Esophagus squamous epithelium (tissue), 4 donors: Measurements from ENCODE around the gene NHSL1.

ENCODE experiments used
- POLR2A ChIP-seq, 4 donors: fragments of 450-650 bp; IDR thresholded peaks; one replicate each; pipeline ENCODE4 v1.6.1; 2017; ENCODE audit warnings: antibody characterized with exemption in 4 of 4, mild to moderate bottlenecking in 4 of 4, moderate library complexity in 3 of 4
- TF ChIP-seq, protein P1 (sequence below), 6 experiments: fragments of 450-650 bp in 4 of 6; fragments of 200-600 bp in 2 of 6; sonication (generic) in 2 of 6; IDR thresholded peaks; one replicate each; pipeline ENCODE4 v1.5.1; 2016 to 2019; ENCODE audit warnings: antibody characterized with exemption in 6 of 6, mild to moderate bottlenecking in 4 of 6, moderate library complexity in 4 of 6

DNA sequence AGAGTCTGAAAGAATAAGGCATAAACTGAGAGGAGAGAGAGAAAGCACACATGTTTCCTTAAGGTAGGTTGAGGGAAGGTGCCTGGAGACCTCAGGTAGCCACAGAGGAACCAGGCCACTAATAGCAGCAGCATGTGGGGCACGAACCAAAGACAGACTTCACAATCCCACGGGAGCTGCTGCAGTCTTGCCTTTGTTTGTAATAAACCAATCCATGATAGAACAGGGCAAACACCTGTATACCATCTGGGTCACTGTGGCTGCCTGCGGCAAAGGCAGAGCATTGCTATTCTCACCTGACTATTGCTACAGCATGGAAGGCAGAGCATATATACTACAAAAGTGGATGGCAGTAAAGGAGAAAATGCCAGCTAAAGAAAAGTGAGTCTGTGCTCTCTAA lies 59.0 kb downstream of the NHSL1 start:
- TF ChIP-seq POLR2A (IDR thresholded peaks at IDR 0.05), result no peak
- TF ChIP-seq, protein P1, sequence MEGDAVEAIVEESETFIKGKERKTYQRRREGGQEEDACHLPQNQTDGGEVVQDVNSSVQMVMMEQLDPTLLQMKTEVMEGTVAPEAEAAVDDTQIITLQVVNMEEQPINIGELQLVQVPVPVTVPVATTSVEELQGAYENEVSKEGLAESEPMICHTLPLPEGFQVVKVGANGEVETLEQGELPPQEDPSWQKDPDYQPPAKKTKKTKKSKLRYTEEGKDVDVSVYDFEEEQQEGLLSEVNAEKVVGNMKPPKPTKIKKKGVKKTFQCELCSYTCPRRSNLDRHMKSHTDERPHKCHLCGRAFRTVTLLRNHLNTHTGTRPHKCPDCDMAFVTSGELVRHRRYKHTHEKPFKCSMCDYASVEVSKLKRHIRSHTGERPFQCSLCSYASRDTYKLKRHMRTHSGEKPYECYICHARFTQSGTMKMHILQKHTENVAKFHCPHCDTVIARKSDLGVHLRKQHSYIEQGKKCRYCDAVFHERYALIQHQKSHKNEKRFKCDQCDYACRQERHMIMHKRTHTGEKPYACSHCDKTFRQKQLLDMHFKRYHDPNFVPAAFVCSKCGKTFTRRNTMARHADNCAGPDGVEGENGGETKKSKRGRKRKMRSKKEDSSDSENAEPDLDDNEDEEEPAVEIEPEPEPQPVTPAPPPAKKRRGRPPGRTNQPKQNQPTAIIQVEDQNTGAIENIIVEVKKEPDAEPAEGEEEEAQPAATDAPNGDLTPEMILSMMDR (IDR thresholded peaks at IDR 0.05), result no peak
